IMR-90 (cell line): ENCODE data around the gene NUP93. TPM values are rescaled to one million over a fixed set of nuclear protein-coding genes. Genes with fewer than 3 reads are reported as not detected.

Experiments used
- ATAC-seq: fragments of 200-7000 bp; cut with Tn5 transposase; 2 replicates; pipeline ENCODE4 v1.9.1; 2020; ENCODE audit warnings: low read depth, mild to moderate bottlenecking, moderate library complexity
- BruUV-seq: library from RNA; stranded (reverse); fragments of 400-500 nt; replicated peaks from 2 replicates; lab custom pipeline; 2021; lab: Mats Ljungman, UMichigan
- CTCF ChIA-PET: fragments of 300-600 bp; formaldehyde crosslinking; extraction: SDS; loops from one replicate; lab custom pipeline; 2021; ENCODE audit warnings: antibody characterized with exemption; lab: Yijun Ruan, JAX
- POLR2A ChIA-PET: fragments of 300-600 bp; sonication (Branson Sonifier 250); formaldehyde crosslinking; loops from one replicate; lab custom pipeline; 2022; ENCODE audit warnings: antibody characterized with exemption; ENCODE audit not compliant: unreplicated experiment; lab: Charles Lee
- DNase-seq: peaks from one replicate; pipeline ENCODE4 v3.0.0; 2013
- H2AFZ ChIP-seq: replicated peaks from 2 replicates; pipeline ENCODE3; 2013; ENCODE audit warnings: low read length, mild to moderate bottlenecking; ENCODE audit not compliant: poor library complexity
- H2AK5ac ChIP-seq: 2 replicates; pipeline ENCODE4 v1.6.1; 2013; ENCODE audit warnings: low read depth, low read length, inconsistent platforms
- H2AK9ac ChIP-seq: replicated peaks from 2 replicates; pipeline ENCODE3; 2013; ENCODE audit warnings: mild to moderate bottlenecking, low read depth, low read length, moderate library complexity; ENCODE audit not compliant: poor library complexity
- H2BK120ac ChIP-seq: 2 replicates; pipeline ENCODE4 v1.6.1; 2013; ENCODE audit warnings: low read depth, low read length, inconsistent platforms
- H2BK15ac ChIP-seq: 3 replicates; pipeline ENCODE4 v1.6.1; 2013; ENCODE audit warnings: low read depth, low read length, inconsistent platforms
- H2BK20ac ChIP-seq: 2 replicates; pipeline ENCODE4 v1.6.1; 2013; ENCODE audit warnings: low read depth, mild to moderate bottlenecking, inconsistent platforms, low read length, moderate library complexity
- H2BK5ac ChIP-seq: 2 replicates; pipeline ENCODE4 v1.6.1; 2013; ENCODE audit warnings: mild to moderate bottlenecking, low read depth, low read length, inconsistent platforms; ENCODE audit not compliant: poor library complexity, severe bottlenecking
- H3K14ac ChIP-seq: replicated peaks from 2 replicates; pipeline ENCODE4 v1.6.1; 2013; ENCODE audit warnings: low read depth, low read length, inconsistent platforms
- H3K18ac ChIP-seq: 2 replicates; pipeline ENCODE4 v1.6.1; 2013; ENCODE audit warnings: low read depth, low read length, control low read depth
- H3K23ac ChIP-seq: 2 replicates; pipeline ENCODE4 v1.6.1; 2013; ENCODE audit warnings: low read depth, low read length, inconsistent platforms
- H3K27ac ChIP-seq: 2 replicates; pipeline ENCODE4 v1.5.1; 2013; ENCODE audit warnings: mild to moderate bottlenecking, control low read depth, low read length; ENCODE audit not compliant: insufficient read depth
- H3K27me3 ChIP-seq: 2 replicates; pipeline ENCODE4 v1.6.1; 2013; ENCODE audit warnings: low read length; ENCODE audit not compliant: control insufficient read depth, insufficient read depth
- H3K36me3 ChIP-seq: 2 replicates; pipeline ENCODE4 v1.6.1; 2013; ENCODE audit warnings: low read length, mixed read lengths; ENCODE audit not compliant: control insufficient read depth, insufficient read depth
- H3K4ac ChIP-seq: 2 replicates; pipeline ENCODE4 v1.6.1; 2013; ENCODE audit warnings: low read depth, low read length, inconsistent platforms
- H3K4me1 ChIP-seq: 2 replicates; pipeline ENCODE4 v1.6.1; 2013; ENCODE audit warnings: low read length, mixed read lengths; ENCODE audit not compliant: control insufficient read depth, insufficient read depth
- H3K4me2 ChIP-seq: 2 replicates; pipeline ENCODE4 v1.6.1; 2013; ENCODE audit warnings: low read depth, mild to moderate bottlenecking, control low read depth, low read length, moderate library complexity
- H3K4me3 ChIP-seq: 2 replicates; pipeline ENCODE4 v1.5.1; 2013; ENCODE audit warnings: low read depth, mild to moderate bottlenecking, control low read depth, low read length, moderate library complexity; ENCODE audit not compliant: insufficient read depth
- H3K56ac ChIP-seq: 2 replicates; pipeline ENCODE4 v1.6.1; 2013; ENCODE audit warnings: low read length, inconsistent platforms; ENCODE audit not compliant: insufficient read depth; ENCODE audit errors: extremely low read depth
- H3K79me1 ChIP-seq, 2 experiments: 2 replicates each; pipeline ENCODE4 v1.6.1; 2013; ENCODE audit warnings: low read length in 2 of 2, inconsistent platforms in 1 of 2, low read depth in 1 of 2
- H3K9ac ChIP-seq: 2 replicates; pipeline ENCODE4 v1.6.1; 2013; ENCODE audit warnings: low read depth, low read length, control low read depth
- H3K9me1 ChIP-seq: 2 replicates; pipeline ENCODE4 v1.6.1; 2013; ENCODE audit warnings: low read length, inconsistent platforms; ENCODE audit not compliant: insufficient read depth
- H3K9me3 ChIP-seq: 2 replicates; pipeline ENCODE4 v1.6.1; 2013; ENCODE audit warnings: low read length; ENCODE audit not compliant: control insufficient read depth, insufficient read depth
- H4K20me1 ChIP-seq: 2 replicates; pipeline ENCODE4 v1.6.1; 2013; ENCODE audit warnings: low read length, inconsistent platforms; ENCODE audit not compliant: insufficient read depth
- H4K5ac ChIP-seq: 2 replicates; pipeline ENCODE4 v1.6.1; 2013; ENCODE audit warnings: mild to moderate bottlenecking, low read depth, low read length, control low read depth
- H4K8ac ChIP-seq, 2 experiments: 2 replicates each; pipeline ENCODE4 v1.6.1; 2013; ENCODE audit warnings: low read depth in 2 of 2, low read length in 2 of 2, control low read depth in 1 of 2, inconsistent platforms in 1 of 2
- H4K91ac ChIP-seq: 2 replicates; pipeline ENCODE4 v1.6.1; 2013; ENCODE audit warnings: low read depth, low read length, inconsistent platforms; ENCODE audit not compliant: insufficient read depth
- BHLHE40 ChIP-seq: fragments of 150-350 bp; IDR thresholded peaks from 2 replicates; pipeline ENCODE4 v1.6.1; 2016; ENCODE audit warnings: mild to moderate bottlenecking, low read depth, low read length
- CEBPB ChIP-seq: IDR thresholded peaks from 2 replicates; pipeline ENCODE4 v1.6.1; 2012; ENCODE audit warnings: low read depth, low read length, improper control_type of control experiment
- CHD1 ChIP-seq: IDR thresholded peaks from 2 replicates; pipeline ENCODE4 v1.6.1; 2012; ENCODE audit warnings: low read depth, low read length, improper control_type of control experiment
- ELK1 ChIP-seq: fragments of 150-350 bp; IDR thresholded peaks from 2 replicates; pipeline ENCODE4 v1.6.1; 2016; ENCODE audit warnings: low read depth, mild to moderate bottlenecking, low read length, moderate library complexity, borderline replicate concordance
- FOS ChIP-seq: fragments of 150-350 bp; IDR thresholded peaks from 2 replicates; pipeline ENCODE4 v1.6.1; 2016; ENCODE audit warnings: low read depth, low read length
- MAFK ChIP-seq: IDR thresholded peaks from 2 replicates; pipeline ENCODE4 v1.6.1; 2012; ENCODE audit warnings: low read depth, low read length, improper control_type of control experiment
- MAZ ChIP-seq: IDR thresholded peaks from 2 replicates; pipeline ENCODE4 v1.6.1; 2012; ENCODE audit warnings: low read depth, mild to moderate bottlenecking, low read length, improper control_type of control experiment, moderate library complexity, borderline replicate concordance
- MXI1 ChIP-seq: IDR thresholded peaks from 2 replicates; pipeline ENCODE4 v1.6.1; 2012; ENCODE audit warnings: low read depth, mild to moderate bottlenecking, low read length, moderate library complexity, borderline replicate concordance
- NFE2L2 ChIP-seq: fragments of 150-350 bp; IDR thresholded peaks from 2 replicates; pipeline ENCODE4 v1.6.1; 2016; ENCODE audit warnings: low read depth, mild to moderate bottlenecking, low read length
- POLR2A ChIP-seq: IDR thresholded peaks from 2 replicates; pipeline ENCODE4 v1.6.1; 2012; ENCODE audit warnings: mild to moderate bottlenecking, low read depth, low read length
- RAD21 ChIP-seq: IDR thresholded peaks from 2 replicates; pipeline ENCODE4 v1.6.1; 2012; ENCODE audit warnings: low read length, improper control_type of control experiment
- RCOR1 ChIP-seq: IDR thresholded peaks from 2 replicates; pipeline ENCODE4 v1.6.1; 2012; ENCODE audit warnings: mild to moderate bottlenecking, low read length, improper control_type of control experiment; ENCODE audit not compliant: insufficient replicate concordance
- RFX5 ChIP-seq: IDR thresholded peaks from 2 replicates; pipeline ENCODE4 v1.8.0; 2012; ENCODE audit warnings: low read depth, mild to moderate bottlenecking, low read length, moderate library complexity
- SMC3 ChIP-seq: fragments of 150-350 bp; IDR thresholded peaks from 2 replicates; pipeline ENCODE4 v1.6.1; 2016; ENCODE audit warnings: low read depth, mild to moderate bottlenecking, antibody characterized with exemption, low read length, moderate library complexity
- WGBS, 2 experiments: methylation state at CpG; one replicate each; pipeline versions ENCODE4 v1.1.5 to v1.1.7; 2013; ENCODE audit warnings: missing lambda C conversion rate in 2 of 2; ENCODE audit not compliant: insufficient read length in 1 of 2; ENCODE audit errors: extremely low coverage in 2 of 2; 5-methylcytosine and 5-hydroxymethylcytosine counted together
- dilution Hi-C: fragments of 300-500 bp; cut with HindIII; formaldehyde crosslinking; loops from one replicate; pipeline ENCODE4 v1.14.3; 2018; ENCODE audit warnings: low sequenced_read_pairs; ENCODE audit not compliant: unreplicated experiment
- in situ Hi-C: fragments of 300-500 bp; cut with MboI; formaldehyde crosslinking; loops from 3 replicates; pipeline ENCODE4 v1.14.3; 2019; ENCODE audit warnings: low sequenced_read_pairs, inconsistent platforms, mixed read lengths
- intact Hi-C: fragments of 100-400 bp; cut with micrococcal nuclease; formaldehyde crosslinking; loops from 2 replicates; pipeline ENCODE4 v1.10.0; 2022
- polyA plus RNA-seq, 3 experiments: library from polyadenylated mRNA; depleted of rRNA; stranded (reverse); fragments of >200 nt; gene quantifications; 2 replicates each; pipeline ENCODE4 v1.2.3, GENCODE V29; 2012; ENCODE audit warnings: low replicate concordance in 1 of 3
- total RNA-seq: library from RNA; depleted of rRNA; stranded (reverse); fragments of >200 nt; gene quantifications from 2 replicates; pipeline ENCODE4 v1.2.3, GENCODE V29; 2012
- TF ChIP-seq, protein P1 (sequence below): fragments of 150-350 bp; IDR thresholded peaks from 2 replicates; pipeline ENCODE4 v1.6.1; 2017; ENCODE audit warnings: mild to moderate bottlenecking, antibody characterized with exemption, low read length, low read depth

The NUP93 gene
- total and polyA plus RNA-seq, 2 of the 4 experiments (the other 2 are of a cell fraction) = 54.6 to 72.6 TPM

- POLR2A ChIA-PET = no interaction called here
- DNase-seq = no peak
- BruUV-seq = no TSS peak
Measured at GRCh38 chr16:56767024-56767423, 37.1 kb downstream of the NUP93 start.

More at GRCh38 chr16:56767024-56767423, 37.1 kb downstream of the NUP93 start:
- H3K27me3 ChIP-seq = no peaks in the 10 kb centered on the region
- no peak overlapping the region for H2AFZ ChIP-seq
- H2AK9ac ChIP-seq = no peak overlapping the region
- no peaks in the 10 kb centered on the region for H4K20me1 ChIP-seq
- no peak overlapping the region for H3K14ac ChIP-seq
- peaks cover 11% of the 10 kb centered on the region for H3K4me1 ChIP-seq
- no peak overlapping the region for H3K27ac ChIP-seq
- intact Hi-C loops = no loop called here
- no peak for TF ChIP-seq RCOR1
- TF ChIP-seq SMC3 = no peak
- no peak for TF ChIP-seq RAD21
- no peak for TF ChIP-seq MAZ
- TF ChIP-seq NFE2L2 = no peak
- no peak for TF ChIP-seq MXI1
- no peak for TF ChIP-seq MAFK
- TF ChIP-seq FOS = no peak
- no peak for TF ChIP-seq ELK1
- no peak for TF ChIP-seq CHD1
- TF ChIP-seq BHLHE40 = no peak
- no peak for TF ChIP-seq POLR2A
- TF ChIP-seq, protein P1, sequence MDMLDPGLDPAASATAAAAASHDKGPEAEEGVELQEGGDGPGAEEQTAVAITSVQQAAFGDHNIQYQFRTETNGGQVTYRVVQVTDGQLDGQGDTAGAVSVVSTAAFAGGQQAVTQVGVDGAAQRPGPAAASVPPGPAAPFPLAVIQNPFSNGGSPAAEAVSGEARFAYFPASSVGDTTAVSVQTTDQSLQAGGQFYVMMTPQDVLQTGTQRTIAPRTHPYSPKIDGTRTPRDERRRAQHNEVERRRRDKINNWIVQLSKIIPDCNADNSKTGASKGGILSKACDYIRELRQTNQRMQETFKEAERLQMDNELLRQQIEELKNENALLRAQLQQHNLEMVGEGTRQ = no peak
- no peak for TF ChIP-seq RFX5
- no peak for TF ChIP-seq CEBPB
- dilution Hi-C loops = no loop called here
- in situ Hi-C loops = no loop called here
- H3K9me3 ChIP-seq = no peaks in the 10 kb centered on the region
- no peak overlapping the region for H2BK5ac ChIP-seq
- no peak overlapping the region for H3K9ac ChIP-seq
- H3K36me3 ChIP-seq = no peaks in the 10 kb centered on the region
- H3K9me1 ChIP-seq = no peaks in the 10 kb centered on the region; the same call in 1 of the 2 replicates
- no peak overlapping the region for H3K4me2 ChIP-seq
- H4K5ac ChIP-seq = no peak overlapping the region
- H3K4me3 ChIP-seq = no peak overlapping the region
- no peak overlapping the region for H2BK120ac ChIP-seq
- H2BK20ac ChIP-seq = no peak overlapping the region
- H4K91ac ChIP-seq = no peak overlapping the region
- H3K23ac ChIP-seq = no peak overlapping the region
- no peak overlapping the region for H3K56ac ChIP-seq
- 70% methylated on average over 2 of the region's 3 CpGs; no CpG with 5 or more reads in 1 of the 2 experiments for WGBS, 2 experiments
- H4K8ac ChIP-seq = no peak overlapping the region
- no peak overlapping the region for H3K4ac ChIP-seq
- H3K18ac ChIP-seq = no peak overlapping the region
- peaks cover 19 to 36% of the 10 kb centered on the region in 2 experiments; a peak in 3 of 4 replicates for H3K79me1 ChIP-seq
- H2AK5ac ChIP-seq = no peak overlapping the region
- H2BK15ac ChIP-seq = no peak overlapping the region
- CTCF ChIA-PET = no interaction called here
- ATAC-seq = no peak
